Fibroblast of the aortic adventitia (primary cell): ENCODE data around the gene ALDH8A1. TPM values are rescaled to one million over a fixed set of nuclear protein-coding genes. Genes with fewer than 3 reads are reported as not detected.

Experiments
- DNase-seq: peaks from one replicate; pipeline ENCODE4 v3.0.0-alpha.2; 2010; ENCODE audit warnings: low read depth
- H3K4me3 ChIP-seq: 2 replicates; pipeline ENCODE4 v1.5.1; 2011; ENCODE audit warnings: low read depth, mild to moderate bottlenecking, control low read depth, low read length, moderate library complexity
- total RNA-seq: library from RNA; depleted of rRNA; stranded (reverse); fragments of >200 nt; gene quantifications from 2 replicates; pipeline ENCODE4 v1.2.3, GENCODE V29; 2012; ENCODE audit warnings: low replicate concordance
- TF ChIP-seq, protein P1 (sequence below): IDR thresholded peaks from 2 replicates; pipeline ENCODE4 v1.5.1; 2011; ENCODE audit warnings: mild to moderate bottlenecking, low read length, control low read depth, inconsistent platforms; ENCODE audit not compliant: insufficient read depth

ALDH8A1 gene
- total RNA-seq, 1 donor: 0.09 TPM

DNA sequence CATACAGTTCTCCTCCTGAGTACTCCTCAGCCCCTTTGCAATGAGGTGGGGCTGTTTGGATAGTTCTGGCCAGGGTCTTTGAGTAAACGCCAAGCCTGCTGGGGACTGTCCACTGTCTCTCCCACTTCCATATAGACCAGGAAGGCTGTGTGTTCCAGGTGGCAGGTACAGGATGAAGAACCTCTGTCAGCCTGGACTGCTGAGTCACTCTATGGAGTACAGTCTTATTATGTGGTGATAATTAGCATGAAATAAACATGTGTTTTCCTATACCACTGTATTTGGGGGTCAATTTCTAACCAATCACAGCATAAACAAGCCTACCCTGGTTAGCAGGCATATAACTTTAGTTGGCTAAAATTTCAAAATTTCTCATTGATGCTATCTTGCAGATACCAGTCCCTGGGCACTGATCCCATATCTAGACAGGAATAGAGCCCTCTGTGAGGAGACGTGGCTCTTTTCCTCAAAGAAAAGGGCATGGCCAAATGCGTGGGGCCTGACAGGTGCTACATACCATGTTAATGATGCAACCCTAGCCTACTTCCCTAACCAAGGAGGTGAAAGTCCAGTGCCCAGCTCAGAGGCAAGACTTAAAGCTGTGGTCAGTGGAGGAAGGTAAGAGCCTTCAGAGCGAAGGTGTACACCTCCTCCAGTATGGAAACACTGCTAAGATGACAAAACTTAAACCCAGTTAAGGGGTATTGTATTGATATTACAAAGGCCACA, 4.5 kb upstream of the ALDH8A1 start:
- TF ChIP-seq, protein P1, sequence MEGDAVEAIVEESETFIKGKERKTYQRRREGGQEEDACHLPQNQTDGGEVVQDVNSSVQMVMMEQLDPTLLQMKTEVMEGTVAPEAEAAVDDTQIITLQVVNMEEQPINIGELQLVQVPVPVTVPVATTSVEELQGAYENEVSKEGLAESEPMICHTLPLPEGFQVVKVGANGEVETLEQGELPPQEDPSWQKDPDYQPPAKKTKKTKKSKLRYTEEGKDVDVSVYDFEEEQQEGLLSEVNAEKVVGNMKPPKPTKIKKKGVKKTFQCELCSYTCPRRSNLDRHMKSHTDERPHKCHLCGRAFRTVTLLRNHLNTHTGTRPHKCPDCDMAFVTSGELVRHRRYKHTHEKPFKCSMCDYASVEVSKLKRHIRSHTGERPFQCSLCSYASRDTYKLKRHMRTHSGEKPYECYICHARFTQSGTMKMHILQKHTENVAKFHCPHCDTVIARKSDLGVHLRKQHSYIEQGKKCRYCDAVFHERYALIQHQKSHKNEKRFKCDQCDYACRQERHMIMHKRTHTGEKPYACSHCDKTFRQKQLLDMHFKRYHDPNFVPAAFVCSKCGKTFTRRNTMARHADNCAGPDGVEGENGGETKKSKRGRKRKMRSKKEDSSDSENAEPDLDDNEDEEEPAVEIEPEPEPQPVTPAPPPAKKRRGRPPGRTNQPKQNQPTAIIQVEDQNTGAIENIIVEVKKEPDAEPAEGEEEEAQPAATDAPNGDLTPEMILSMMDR: no peak
- H3K4me3 ChIP-seq: no peak overlapping the region
- no peak for DNase-seq

DNA sequence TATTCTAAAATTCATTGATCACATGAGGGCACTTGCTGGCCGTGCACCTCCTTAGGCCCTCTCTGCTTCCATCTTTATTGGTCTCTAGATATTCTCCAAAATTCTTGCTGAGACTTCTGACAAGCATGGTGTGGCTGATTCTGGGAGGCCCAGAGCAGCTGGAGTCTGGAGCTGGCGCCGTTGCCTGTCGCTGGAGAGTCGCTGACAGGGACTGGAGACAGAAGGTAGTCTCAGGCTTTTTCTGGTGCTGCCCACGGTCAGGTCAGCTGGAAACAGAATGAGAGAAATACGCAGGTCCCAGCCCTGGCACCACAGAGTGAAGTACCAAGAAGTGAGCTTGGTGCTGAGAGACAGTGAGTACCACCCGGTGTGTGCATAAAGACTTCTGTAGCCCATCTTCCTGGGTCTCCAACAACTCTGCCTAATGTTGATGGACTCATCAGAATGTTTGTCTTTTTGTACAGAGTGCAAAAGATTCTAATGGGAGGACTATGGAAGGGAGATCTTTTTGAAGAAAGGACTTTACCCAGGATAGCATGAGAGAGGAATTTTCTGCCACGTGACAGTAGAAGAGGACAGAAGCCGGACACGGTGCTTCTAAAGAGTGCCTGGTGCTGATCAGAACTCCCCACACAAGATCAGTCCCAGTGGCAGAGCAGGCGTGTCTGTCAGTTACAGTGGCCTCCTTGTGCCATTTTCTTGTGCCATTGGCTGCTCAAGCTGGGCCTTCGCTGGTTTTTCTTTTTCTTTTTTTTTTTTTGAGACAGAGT, 1.8 kb upstream of the ALDH8A1 start:
- TF ChIP-seq, protein P1: no peak
- no peak overlapping the region for H3K4me3 ChIP-seq
- DNase-seq: no peak

DNA sequence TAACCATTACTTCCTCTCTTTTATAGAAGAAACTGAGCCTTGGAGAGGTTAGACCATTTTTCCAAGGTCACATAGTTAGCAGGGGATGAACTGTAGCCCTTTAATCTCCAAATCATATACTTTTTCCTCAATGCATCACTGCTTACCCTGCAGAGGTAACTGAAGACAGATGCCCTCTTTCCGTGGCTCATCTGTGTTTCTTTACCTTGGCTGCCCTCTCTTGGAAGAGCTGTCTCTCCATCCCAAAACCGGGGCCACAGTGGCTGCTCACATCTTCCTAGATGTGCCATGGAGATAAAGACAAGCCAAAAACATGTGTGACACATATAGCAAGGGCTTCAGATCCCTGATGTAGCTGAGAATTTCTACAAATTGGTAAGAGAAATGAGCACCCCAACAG, 581 bp upstream of the ALDH8A1 start:
- DNase-seq: no peak
- TF ChIP-seq, protein P1: no peak
- no peak overlapping the region for H3K4me3 ChIP-seq

DNA sequence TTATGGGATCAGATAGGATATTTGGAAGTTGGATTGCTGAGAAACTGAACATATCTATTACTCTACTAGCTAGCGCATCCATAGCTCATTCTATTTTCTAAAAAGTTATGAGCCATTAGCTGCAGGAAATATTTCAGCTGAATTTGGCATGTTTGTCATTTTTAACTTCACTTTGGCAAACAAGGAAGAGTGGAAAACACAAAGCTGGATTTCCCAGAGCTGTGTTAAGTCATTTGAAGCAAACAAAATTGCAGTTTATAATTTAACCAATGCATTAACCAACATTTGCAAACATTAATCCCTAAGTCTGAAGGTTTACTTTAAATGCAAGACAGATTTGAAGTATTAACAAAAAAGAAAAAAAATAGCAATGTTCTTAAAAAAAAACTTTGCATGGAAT, 1.2 kb downstream of the ALDH8A1 start:
- DNase-seq: no peak
- H3K4me3 ChIP-seq: no peak overlapping the region
- TF ChIP-seq, protein P1: no peak

DNA sequence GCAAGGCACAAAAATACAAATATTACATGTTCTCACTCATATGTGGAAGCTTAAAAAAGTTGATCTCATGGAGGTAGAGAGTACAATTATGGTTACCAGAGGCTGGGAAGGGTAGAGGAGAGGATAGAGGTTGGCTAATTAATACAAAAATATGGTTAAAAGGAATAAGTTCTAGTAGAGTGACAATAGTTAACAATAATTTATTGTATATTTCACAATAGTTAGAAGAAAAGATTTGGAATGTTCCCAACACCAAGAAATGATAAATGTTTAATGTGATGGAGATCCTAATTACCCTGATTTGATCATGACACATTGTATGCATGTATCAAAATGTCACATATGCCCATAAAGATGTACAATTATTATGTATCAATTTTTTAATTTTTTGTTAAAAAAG, 1.8 kb downstream of the ALDH8A1 start:
- TF ChIP-seq, protein P1: no peak
- H3K4me3 ChIP-seq: no peak overlapping the region
- no peak for DNase-seq

DNA sequence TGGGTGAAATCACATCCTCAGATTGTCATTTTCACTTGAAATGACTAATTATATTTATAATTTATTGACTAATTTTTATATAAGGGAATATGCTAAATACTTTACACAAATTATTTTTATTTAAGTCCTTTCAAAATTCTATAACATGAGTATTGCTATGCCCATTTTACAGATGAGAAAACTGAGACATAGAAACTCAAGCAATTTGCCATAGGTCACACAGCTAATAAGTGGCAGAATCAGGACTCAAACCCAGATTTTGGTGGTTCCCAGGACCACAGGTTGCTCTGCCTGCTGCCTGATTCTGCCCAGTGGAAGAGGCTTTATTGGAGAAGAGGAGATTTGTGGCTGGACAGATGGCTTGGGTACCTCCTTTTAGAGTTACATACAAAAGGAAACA, 4.9 kb downstream of the ALDH8A1 start:
- TF ChIP-seq, protein P1: no peak
- H3K4me3 ChIP-seq: no peak overlapping the region
- no peak for DNase-seq
